GM21528 (cell line): ENCODE data around the gene CACNA1H.
"Not testable (repeated sequence)": the region's sequence is repeated elsewhere in the genome, so short reads cannot be mapped to it uniquely, and the experiment has no call there.

Source experiments
- ATAC-seq: cut with Tn5 transposase; IDR thresholded peaks from one replicate; pipeline ENCODE4 v1.9.1; 2021; ENCODE audit warnings: mild to moderate bottlenecking, moderate library complexity; ENCODE audit not compliant: unreplicated experiment, low FRiP score

CACNA1H gene

GRCh38 chr16:1241081-1241480 lies 88.2 kb downstream of the CACNA1H start:
- not testable (repeated sequence) for ATAC-seq

- ATAC-seq: not testable (repeated sequence)
Measured at GRCh38 chr16:1243363-1243762, 90.5 kb downstream of the CACNA1H start.

- ATAC-seq: not testable (repeated sequence)
Measured at GRCh38 chr16:1243907-1244850, 91.3 kb downstream of the CACNA1H start.

GRCh38 chr16:1244881-1245280 lies 92.0 kb downstream of the CACNA1H start:
- ATAC-seq: no peak

- ATAC-seq: no peak
Measured at GRCh38 chr16:1245452-1246020, 92.6 kb downstream of the CACNA1H start.

- ATAC-seq: not testable (repeated sequence)
Measured at GRCh38 chr16:1247903-1248537, 95.1 kb downstream of the CACNA1H start.

GRCh38 chr16:1249031-1249755 lies 96.3 kb downstream of the CACNA1H start:
- ATAC-seq: not testable (repeated sequence)

GRCh38 chr16:1253701-1254364 lies 100.9 kb downstream of the CACNA1H start:
- ATAC-seq: not testable (repeated sequence)

- not testable (repeated sequence) for ATAC-seq
Measured at GRCh38 chr16:1254821-1255220, 101.9 kb downstream of the CACNA1H start.

- not testable (repeated sequence) for ATAC-seq
Measured at GRCh38 chr16:1255276-1256122, 102.6 kb downstream of the CACNA1H start, which contains the start of gene TPSD1. Gene TPSD1 (plus strand): TSS chr16:1256069. CDS start chr16:1256281, 212 bp downstream.

GRCh38 chr16:1256296-1256873 lies 103.5 kb downstream of the CACNA1H start:
- not testable (repeated sequence) for ATAC-seq

GRCh38 chr16:1256874-1257322 lies 104.0 kb downstream of the CACNA1H start:
- no peak for ATAC-seq

GRCh38 chr16:1257561-1258224 lies 104.8 kb downstream of the CACNA1H start:
- no peak for ATAC-seq

GRCh38 chr16:1258225-1258600 lies 105.3 kb downstream of the CACNA1H start:
- ATAC-seq: no peak

GRCh38 chr16:1258906-1259759 lies 106.2 kb downstream of the CACNA1H start:
- ATAC-seq: no peak

- ATAC-seq: no peak
Measured at GRCh38 chr16:1259760-1260068, 106.8 kb downstream of the CACNA1H start.

GRCh38 chr16:1260101-1260680 lies 107.3 kb downstream of the CACNA1H start:
- ATAC-seq: no peak
